HepG2 (cell line): Measurements from ENCODE around the gene AGRN. TPM values are rescaled to one million over a fixed set of nuclear protein-coding genes. Genes with fewer than 3 reads are reported as not detected.

ENCODE experiments used
- ATAC-seq: fragments of 200-7000 bp; cut with Tn5 transposase; 3 replicates; pipeline ENCODE4 v1.9.1; 2020; ENCODE audit warnings: mild to moderate bottlenecking, moderate library complexity
- BruUV-seq: library from RNA; stranded (reverse); fragments of 400-500 nt; replicated peaks from 2 replicates; lab custom pipeline; 2021; lab: Mats Ljungman, UMichigan
- CTCF ChIA-PET: fragments of 300-600 bp; formaldehyde crosslinking; extraction: SDS; loops from one replicate; lab custom pipeline; 2021; ENCODE audit warnings: low total read pairs, inconsistent platforms, low intra/inter-chr PET ratio; lab: Yijun Ruan, JAX
- POLR2A ChIA-PET: fragments of 350-600 bp; sonication (Branson Sonifier 250); formaldehyde crosslinking; loops from one replicate; lab custom pipeline; 2020; ENCODE audit warnings: antibody characterized with exemption, inconsistent platforms; lab: Yijun Ruan, JAX
- DNase-seq: peaks from one replicate; pipeline ENCODE4 v3.0.0-alpha.2; 2015; ENCODE audit warnings: low spot score
- FAIRE-seq: peaks from 3 replicates; lab custom pipeline; 2011; peaks lifted over from hg19 to GRCh38; lab: Jason Lieb, UNC
- H2AFZ ChIP-seq: one replicate; pipeline ENCODE4 v1.6.1; 2011; ENCODE audit warnings: low read length, inconsistent platforms
- H3K27ac ChIP-seq: fragments of 300-600 bp; 3 replicates; pipeline ENCODE4 v1.8.0; 2011; ENCODE audit warnings: mixed run types, mild to moderate bottlenecking, mixed read lengths, low read length, inconsistent platforms; ENCODE audit not compliant: insufficient read depth; ENCODE audit errors: extremely low read length
- H3K27me3 ChIP-seq, 2 experiments: fragments of 200-600 bp in 1 of 2; 2 replicates in 1 of 2; 3 replicates in 1 of 2; pipeline versions ENCODE4 v1.6.0 to v1.8.0; 2011; ENCODE audit warnings: low read length in 2 of 2, mild to moderate bottlenecking in 2 of 2, moderate library complexity in 2 of 2, inconsistent platforms in 1 of 2; ENCODE audit not compliant: insufficient read depth in 2 of 2, control insufficient read depth in 1 of 2
- H3K36me3 ChIP-seq, 2 experiments: fragments of 200-600 bp in 1 of 2; replicated peaks in 1 of 2; 2 replicates in 1 of 2; 3 replicates in 1 of 2; pipeline versions ENCODE4 v1.5.1 to v1.8.0; 2011; ENCODE audit warnings: low read length in 2 of 2, inconsistent platforms in 1 of 2; ENCODE audit not compliant: insufficient read depth in 2 of 2, control insufficient read depth in 1 of 2
- H3K4me1 ChIP-seq: 2 replicates; pipeline ENCODE4 v1.5.1; 2012; ENCODE audit warnings: low read length, inconsistent platforms; ENCODE audit not compliant: insufficient read depth
- H3K4me2 ChIP-seq: 2 replicates; pipeline ENCODE4 v1.6.0; 2011; ENCODE audit warnings: low read depth, low read length, inconsistent platforms
- H3K4me3 ChIP-seq, 3 experiments: fragments of 200-600 bp in 1 of 3; sonication (generic), shearing (Covaris generic) in 1 of 3; replicated peaks in 1 of 3; 2 replicates each; pipeline ENCODE4 v1.5.1; 2011 to 2016; ENCODE audit warnings: low read length in 3 of 3, inconsistent platforms in 2 of 3, low read depth in 2 of 3, mild to moderate bottlenecking in 2 of 3, control low read depth in 1 of 3, mixed read lengths in 1 of 3; ENCODE audit not compliant: insufficient read depth in 1 of 3
- H3K79me2 ChIP-seq: one replicate; pipeline ENCODE4 v1.6.1; 2011; ENCODE audit warnings: low read length, inconsistent platforms; ENCODE audit not compliant: insufficient read depth
- H3K9ac ChIP-seq: 2 replicates; pipeline ENCODE4 v1.6.0; 2011; ENCODE audit warnings: mild to moderate bottlenecking, low read depth, low read length, inconsistent platforms; ENCODE audit not compliant: insufficient read depth
- H3K9me3 ChIP-seq: 2 replicates; pipeline ENCODE4 v1.5.1; 2012; ENCODE audit warnings: mild to moderate bottlenecking, low read length
- H4K20me1 ChIP-seq: 2 replicates; pipeline ENCODE4 v1.6.0; 2011; ENCODE audit warnings: inconsistent platforms, mild to moderate bottlenecking, low read length, moderate library complexity; ENCODE audit not compliant: insufficient read depth
- EED ChIP-seq: sonication (generic); formaldehyde crosslinking; IDR thresholded peaks from 2 replicates; pipeline ENCODE4 v1.5.0; 2020; ENCODE audit warnings: mild to moderate bottlenecking, missing genetic modification reagents
- EP300 ChIP-seq, 3 experiments: sonication (generic) in 1 of 3; formaldehyde crosslinking in 1 of 3; IDR thresholded peaks; 2 replicates each; pipeline versions ENCODE4 v1.5.1 to v1.6.1; 2011 to 2020; ENCODE audit warnings: low read depth in 2 of 3, low read length in 2 of 3, borderline replicate concordance in 1 of 3, improper control_type of control experiment in 1 of 3, mild to moderate bottlenecking in 1 of 3, missing genetic modification reagents in 1 of 3, moderate library complexity in 1 of 3
- GPBP1L1 ChIP-seq: sonication (generic); formaldehyde crosslinking; IDR thresholded peaks from 2 replicates; pipeline ENCODE4 v1.5.0; 2020; ENCODE audit warnings: mild to moderate bottlenecking, missing genetic modification reagents
- HNRNPLL ChIP-seq: fragments of 200-400 bp; formaldehyde crosslinking; IDR thresholded peaks from 2 replicates; pipeline ENCODE4 v1.6.1; 2017; ENCODE audit warnings: mild to moderate bottlenecking, low read depth, low read length; ENCODE audit not compliant: poor library complexity, severe bottlenecking
- MTA1 ChIP-seq: sonication (generic); formaldehyde crosslinking; IDR thresholded peaks from 2 replicates; pipeline ENCODE4 v1.4.0; 2020; ENCODE audit warnings: missing genetic modification reagents, mild to moderate bottlenecking, borderline replicate concordance
- NCOA5 ChIP-seq: sonication (generic); formaldehyde crosslinking; IDR thresholded peaks from 2 replicates; pipeline ENCODE4 v1.4.0; 2020; ENCODE audit warnings: missing genetic modification reagents
- RFX3 ChIP-seq: IDR thresholded peaks from 2 replicates; pipeline ENCODE4 v1.6.1; 2016; ENCODE audit warnings: missing biosample characterization, missing genetic modification reagents
- U2AF1 ChIP-seq: fragments of 200-400 bp; formaldehyde crosslinking; optimal IDR thresholded peaks from 2 replicates; pipeline ENCODE3; 2017; ENCODE audit warnings: mild to moderate bottlenecking, low read depth, low read length
- ZNF256 ChIP-seq: sonication (generic); formaldehyde crosslinking; conservative IDR thresholded peaks from 2 replicates; pipeline ENCODE4 v1.4.0; 2020; ENCODE audit warnings: missing genetic modification reagents
- ZNF30 ChIP-seq: sonication (generic); formaldehyde crosslinking; IDR thresholded peaks from 2 replicates; pipeline ENCODE4 v1.5.0; 2020; ENCODE audit warnings: mild to moderate bottlenecking, missing genetic modification reagents
- ZNF337 ChIP-seq: sonication (generic); formaldehyde crosslinking; IDR thresholded peaks from 2 replicates; pipeline ENCODE4 v1.5.1; 2020; ENCODE audit warnings: missing genetic modification reagents, low read depth, mild to moderate bottlenecking, borderline replicate concordance
- ZNF382 ChIP-seq: sonication (generic); formaldehyde crosslinking; IDR thresholded peaks from 2 replicates; pipeline ENCODE4 v1.5.0; 2020; ENCODE audit warnings: missing genetic modification reagents, mild to moderate bottlenecking, borderline replicate concordance
- ZNF674 ChIP-seq: sonication (generic); formaldehyde crosslinking; IDR thresholded peaks from 2 replicates; pipeline ENCODE4 v1.5.0; 2020; ENCODE audit warnings: low read depth, mild to moderate bottlenecking, missing genetic modification reagents
- ZNF781 ChIP-seq: sonication (generic); formaldehyde crosslinking; IDR thresholded peaks from 2 replicates; pipeline ENCODE4 v1.5.1; 2020; ENCODE audit warnings: borderline replicate concordance, mild to moderate bottlenecking, missing genetic modification reagents; ENCODE audit errors: not compliant biosample characterization
- WGBS: methylation state at CpG from one replicate; pipeline ENCODE4 v1.1.6; 2017; ENCODE audit warnings: low lambda C conversion rate; 5-methylcytosine and 5-hydroxymethylcytosine counted together
- in situ Hi-C: cut with HindIII; loops from 2 replicates; pipeline ENCODE4 v1.10.0; 2017; ENCODE audit warnings: low pct_unique_long_range_greater_than_20kb; ENCODE audit not compliant: extremely low pct_ligation_motif_present
- intact Hi-C: fragments of 100-400 bp; cut with micrococcal nuclease; formaldehyde crosslinking; loops from one replicate; pipeline ENCODE4 v1.10.0; 2022; ENCODE audit not compliant: unreplicated experiment
- polyA plus RNA-seq, 8 experiments: library from polyadenylated mRNA; depleted of rRNA in 3 of 8; stranded (reverse) in 7 of 8; unstranded in 1 of 8; fragments of >200 nt; fragmentation: Illumina TruSeq in 4 of 8; extraction: Trizol in 4 of 8; gene quantifications; 2 replicates each; pipeline versions ENCODE4 v1.2.1 to v1.2.3, GENCODE V29; 2011 to 2016; ENCODE audit warnings: low read depth in 4 of 8, missing spikeins in 1 of 8, mixed read lengths in 1 of 8; ENCODE audit not compliant: insufficient read depth in 1 of 8
- total RNA-seq, 5 experiments: library from RNA; depleted of rRNA; stranded (reverse); fragments of >200 nt; fragmentation: Illumina TruSeq; extraction: Trizol; gene quantifications; 2 replicates each; pipeline ENCODE4 v1.2.3, GENCODE V29; 2016; ENCODE audit warnings: low read depth in 1 of 5
- TF ChIP-seq, protein P1 (sequence below): sonication (generic); formaldehyde crosslinking; IDR thresholded peaks from 2 replicates; pipeline ENCODE4 v1.4.0; 2020; ENCODE audit warnings: missing genetic modification reagents, borderline replicate concordance
- TF ChIP-seq, protein P2 (sequence below): sonication (generic); formaldehyde crosslinking; IDR thresholded peaks from 2 replicates; pipeline ENCODE4 v1.8.0; 2022; ENCODE audit warnings: mild to moderate bottlenecking, missing genetic modification reagents

The AGRN gene
- total and polyA plus RNA-seq, 2 of the 13 experiments (the other 11 are each of a cell fraction or from before 2014, with no cell fraction given) = 29.8 to 65.2 TPM

GRCh38 chr1:1024771-1025699 lies 5.1 kb downstream of the AGRN start:
- ATAC-seq (no peak; the same call in 2 of the 3 replicates), DNase-seq (peak; percentile 56), FAIRE-seq (no peak)
- Histone ChIP-seq H3K9me3 (no peaks in the 10 kb centered on the region), H3K4me3 (no peak overlapping the region), H3K27ac (no peak overlapping the region), H3K4me1 (peaks cover 50% of the 10 kb centered on the region), H4K20me1 (peaks cover 31% of the 10 kb centered on the region; the same call in 1 of the 2 replicates), H3K4me2 (peak overlapping the region; percentile 27; the same call in 1 of the 2 replicates), H3K36me3 (peaks cover 4 to 20% of the 10 kb centered on the region in 2 experiments; a peak in 4 of 5 replicates), H3K27me3 (no peaks in the 10 kb centered on the region), H3K79me2 (peaks cover 23% of the 10 kb centered on the region), H3K9ac (no peak overlapping the region), H2AFZ (no peak overlapping the region)
- ChIA-PET POLR2A (interaction anchor here (0.8 to 1.6 kb wide), 4 partner anchors 11 to 39 kb away, joined by 3 to 5 read pairs (median 3); no protein-coding TSS in a partner anchor), CTCF (no interaction called here)
- intact Hi-C loops (no loop called here), in situ Hi-C loops (loop anchor here (5.0 kb wide), 1 partner anchor 32 kb away; no protein-coding TSS in a partner anchor)
- 90% methylated on average over 25 of the region's 31 CpGs for WGBS
- BruUV-seq = no TSS peak
- TF ChIP-seq ZNF256 (CRISPR knock-in tag) = no peak
- TF ChIP-seq RFX3 = no peak
- TF ChIP-seq ZNF382 (CRISPR knock-in tag) = no peak
- no peak for TF ChIP-seq ZNF674 (CRISPR knock-in tag)
- TF ChIP-seq MTA1 (CRISPR knock-in tag) = peak; percentile 75; the same call in 1 of the 2 replicates
- TF ChIP-seq U2AF1 = no peak
- no peak for TF ChIP-seq ZNF30 (CRISPR knock-in tag)
- TF ChIP-seq NCOA5 (CRISPR knock-in tag) = no peak
- TF ChIP-seq, protein P1, sequence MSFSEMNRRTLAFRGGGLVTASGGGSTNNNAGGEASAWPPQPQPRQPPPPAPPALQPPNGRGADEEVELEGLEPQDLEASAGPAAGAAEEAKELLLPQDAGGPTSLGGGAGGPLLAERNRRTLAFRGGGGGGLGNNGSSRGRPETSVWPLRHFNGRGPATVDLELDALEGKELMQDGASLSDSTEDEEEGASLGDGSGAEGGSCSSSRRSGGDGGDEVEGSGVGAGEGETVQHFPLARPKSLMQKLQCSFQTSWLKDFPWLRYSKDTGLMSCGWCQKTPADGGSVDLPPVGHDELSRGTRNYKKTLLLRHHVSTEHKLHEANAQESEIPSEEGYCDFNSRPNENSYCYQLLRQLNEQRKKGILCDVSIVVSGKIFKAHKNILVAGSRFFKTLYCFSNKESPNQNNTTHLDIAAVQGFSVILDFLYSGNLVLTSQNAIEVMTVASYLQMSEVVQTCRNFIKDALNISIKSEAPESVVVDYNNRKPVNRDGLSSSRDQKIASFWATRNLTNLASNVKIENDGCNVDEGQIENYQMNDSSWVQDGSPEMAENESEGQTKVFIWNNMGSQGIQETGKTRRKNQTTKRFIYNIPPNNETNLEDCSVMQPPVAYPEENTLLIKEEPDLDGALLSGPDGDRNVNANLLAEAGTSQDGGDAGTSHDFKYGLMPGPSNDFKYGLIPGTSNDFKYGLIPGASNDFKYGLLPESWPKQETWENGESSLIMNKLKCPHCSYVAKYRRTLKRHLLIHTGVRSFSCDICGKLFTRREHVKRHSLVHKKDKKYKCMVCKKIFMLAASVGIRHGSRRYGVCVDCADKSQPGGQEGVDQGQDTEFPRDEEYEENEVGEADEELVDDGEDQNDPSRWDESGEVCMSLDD = no peak
- no peak for TF ChIP-seq ZNF781 (CRISPR knock-in tag)
- TF ChIP-seq ZNF337 (CRISPR knock-in tag) = no peak
- TF ChIP-seq, protein P2, sequence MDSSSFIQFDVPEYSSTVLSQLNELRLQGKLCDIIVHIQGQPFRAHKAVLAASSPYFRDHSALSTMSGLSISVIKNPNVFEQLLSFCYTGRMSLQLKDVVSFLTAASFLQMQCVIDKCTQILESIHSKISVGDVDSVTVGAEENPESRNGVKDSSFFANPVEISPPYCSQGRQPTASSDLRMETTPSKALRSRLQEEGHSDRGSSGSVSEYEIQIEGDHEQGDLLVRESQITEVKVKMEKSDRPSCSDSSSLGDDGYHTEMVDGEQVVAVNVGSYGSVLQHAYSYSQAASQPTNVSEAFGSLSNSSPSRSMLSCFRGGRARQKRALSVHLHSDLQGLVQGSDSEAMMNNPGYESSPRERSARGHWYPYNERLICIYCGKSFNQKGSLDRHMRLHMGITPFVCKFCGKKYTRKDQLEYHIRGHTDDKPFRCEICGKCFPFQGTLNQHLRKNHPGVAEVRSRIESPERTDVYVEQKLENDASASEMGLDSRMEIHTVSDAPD (CRISPR knock-in tag) = no peak
- no peak for TF ChIP-seq HNRNPLL
- TF ChIP-seq GPBP1L1 (CRISPR knock-in tag) = no peak
- no peak for TF ChIP-seq EP300 (IDR thresholded peaks at IDR 0.05; ENCODE audit: low read depth in 2 of 2, low read length in 2 of 2)
- TF ChIP-seq EP300 (CRISPR knock-in tag; IDR thresholded peaks at IDR 0.05; ENCODE audit: borderline replicate concordance) = peak; percentile 41; the same call in 1 of the 2 replicates
- no peak for TF ChIP-seq EED (CRISPR knock-in tag)
